ENCODE data around the gene CDK11A. TPM values are rescaled to one million over a fixed set of nuclear protein-coding genes. Genes with fewer than 3 reads are reported as not detected.
"Not testable (repeated sequence)": the region's sequence is repeated elsewhere in the genome, so short reads cannot be mapped to it uniquely, and the experiment has no call there.

The CDK11A gene
- total and polyA plus RNA-seq, 4 donors: 6.8 to 41.4 (median 26.2) TPM

DNA sequence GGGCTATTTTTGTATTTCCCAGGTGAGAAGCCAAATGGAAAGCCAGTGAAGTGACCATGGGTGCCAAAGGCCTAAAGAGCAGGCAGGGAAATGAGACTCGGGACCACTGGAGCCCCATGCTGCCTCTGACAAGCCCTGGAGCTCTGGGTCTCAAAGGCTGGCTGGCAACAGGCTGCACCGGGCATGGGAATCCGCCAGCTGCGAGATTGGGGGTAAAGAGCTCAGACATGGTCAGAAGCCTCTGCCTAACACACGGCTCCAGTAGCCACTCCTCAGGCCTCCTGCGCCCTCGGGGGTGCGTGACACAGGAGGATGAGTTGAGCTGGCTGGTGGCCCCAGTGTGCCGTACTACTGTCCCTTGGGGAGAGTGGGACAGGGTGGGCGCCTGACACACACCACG, 59.8 kb downstream of the CDK11A start:
- 0% methylated on average over 1 of the region's 11 CpGs for WGBS (ENCODE audit: insufficient coverage)

DNA sequence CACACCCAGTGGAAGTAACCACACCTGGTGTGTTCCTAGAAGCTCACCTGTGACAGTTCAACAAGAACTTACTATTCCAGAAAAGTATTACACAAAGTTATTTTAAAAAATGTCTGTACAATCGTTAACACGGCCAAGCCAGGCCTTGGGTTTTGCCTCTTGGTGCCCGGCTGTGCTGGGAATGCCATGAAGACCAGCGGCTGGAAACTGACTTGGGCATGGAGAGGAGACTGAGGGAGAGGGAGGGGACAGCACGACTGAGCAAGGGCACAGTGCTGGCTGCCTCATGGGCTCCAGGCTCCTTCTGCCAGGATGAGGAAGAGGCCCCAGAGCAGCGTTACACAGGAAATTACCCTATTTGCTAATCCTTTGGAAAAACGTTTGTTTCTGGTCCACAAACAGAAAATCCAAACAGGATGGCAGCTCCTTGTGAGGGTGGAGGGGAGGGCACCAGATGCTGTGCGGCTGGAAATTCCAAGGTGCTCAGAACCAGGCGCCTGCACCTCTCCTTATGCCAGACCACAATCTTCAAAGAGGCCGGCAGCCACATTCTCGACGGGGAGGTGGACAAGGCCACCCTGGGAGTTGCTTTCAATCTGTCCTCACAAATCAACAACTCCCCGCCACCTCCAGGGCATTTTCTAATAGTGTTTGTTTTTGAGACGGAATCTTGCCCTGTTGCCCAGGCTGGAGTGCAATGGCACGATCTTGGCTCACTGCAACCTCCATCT, 61.2 kb downstream of the CDK11A start:
- not testable (repeated sequence) for DNase-seq (ENCODE audit: low read depth in 4 of 6, low spot score in 6 of 6); H3K27ac ChIP-seq (ENCODE audit: low read depth, low read length)
- WGBS (ENCODE audit: insufficient coverage): 90% methylated on average over 5 of the region's 15 CpGs

More for the DNA sequence above, 59.8 kb downstream of the CDK11A start:
- H3K4me1 ChIP-seq (ENCODE audit: control insufficient read depth, insufficient read depth, low read length); H3K4me3 ChIP-seq (ENCODE audit: low read depth, low read length); DNase-seq (ENCODE audit: low read depth in 4 of 6, low spot score in 6 of 6); H3K27ac ChIP-seq (ENCODE audit: low read depth, low read length); H3K27me3 ChIP-seq (ENCODE audit: control insufficient read depth, insufficient read depth, low read length); H3K9me3 ChIP-seq (ENCODE audit: control insufficient read depth, insufficient read depth, low read length): not testable (repeated sequence)
- H3K36me3 ChIP-seq (ENCODE audit: control insufficient read depth, insufficient read depth, low read length): peaks cover 43% of the 10 kb centered on the region

DNA sequence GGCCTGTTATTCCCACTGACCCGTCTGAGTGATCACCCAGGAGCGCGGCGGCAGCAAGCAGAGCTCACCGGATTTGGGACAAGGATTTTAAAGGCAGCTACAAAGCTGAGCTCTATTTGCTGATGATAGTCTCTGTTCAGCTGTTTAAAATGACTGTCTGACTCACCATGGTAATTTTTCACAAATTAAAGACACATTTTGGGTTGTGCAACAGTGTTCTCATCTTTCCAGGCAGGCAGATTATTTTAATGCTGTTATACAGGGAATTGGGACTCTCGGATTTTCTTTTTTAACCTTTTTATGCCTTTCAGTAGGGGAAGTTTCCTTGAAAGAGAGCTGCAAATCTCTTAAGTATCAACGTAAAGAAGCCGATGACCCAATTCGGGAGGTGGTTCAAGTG, 61.8 kb downstream of the CDK11A start:
- peaks cover 33% of the 10 kb centered on the region for H3K36me3 ChIP-seq (ENCODE audit: control insufficient read depth, insufficient read depth, low read length)
- H3K27ac ChIP-seq (ENCODE audit: low read depth, low read length); H3K9me3 ChIP-seq (ENCODE audit: control insufficient read depth, insufficient read depth, low read length); H3K27me3 ChIP-seq (ENCODE audit: control insufficient read depth, insufficient read depth, low read length); H3K4me1 ChIP-seq (ENCODE audit: control insufficient read depth, insufficient read depth, low read length); H3K4me3 ChIP-seq (ENCODE audit: low read depth, low read length); DNase-seq (ENCODE audit: low read depth in 4 of 6, low spot score in 6 of 6): not testable (repeated sequence)
- 83% methylated on average over 1 of the region's 9 CpGs for WGBS (ENCODE audit: insufficient coverage)

More for the DNA sequence above, 61.2 kb downstream of the CDK11A start:
- H3K4me1 ChIP-seq (ENCODE audit: control insufficient read depth, insufficient read depth, low read length); H3K4me3 ChIP-seq (ENCODE audit: low read depth, low read length); H3K9me3 ChIP-seq (ENCODE audit: control insufficient read depth, insufficient read depth, low read length); H3K27me3 ChIP-seq (ENCODE audit: control insufficient read depth, insufficient read depth, low read length): not testable (repeated sequence)
- peaks cover 33% of the 10 kb centered on the region for H3K36me3 ChIP-seq (ENCODE audit: control insufficient read depth, insufficient read depth, low read length)

DNA sequence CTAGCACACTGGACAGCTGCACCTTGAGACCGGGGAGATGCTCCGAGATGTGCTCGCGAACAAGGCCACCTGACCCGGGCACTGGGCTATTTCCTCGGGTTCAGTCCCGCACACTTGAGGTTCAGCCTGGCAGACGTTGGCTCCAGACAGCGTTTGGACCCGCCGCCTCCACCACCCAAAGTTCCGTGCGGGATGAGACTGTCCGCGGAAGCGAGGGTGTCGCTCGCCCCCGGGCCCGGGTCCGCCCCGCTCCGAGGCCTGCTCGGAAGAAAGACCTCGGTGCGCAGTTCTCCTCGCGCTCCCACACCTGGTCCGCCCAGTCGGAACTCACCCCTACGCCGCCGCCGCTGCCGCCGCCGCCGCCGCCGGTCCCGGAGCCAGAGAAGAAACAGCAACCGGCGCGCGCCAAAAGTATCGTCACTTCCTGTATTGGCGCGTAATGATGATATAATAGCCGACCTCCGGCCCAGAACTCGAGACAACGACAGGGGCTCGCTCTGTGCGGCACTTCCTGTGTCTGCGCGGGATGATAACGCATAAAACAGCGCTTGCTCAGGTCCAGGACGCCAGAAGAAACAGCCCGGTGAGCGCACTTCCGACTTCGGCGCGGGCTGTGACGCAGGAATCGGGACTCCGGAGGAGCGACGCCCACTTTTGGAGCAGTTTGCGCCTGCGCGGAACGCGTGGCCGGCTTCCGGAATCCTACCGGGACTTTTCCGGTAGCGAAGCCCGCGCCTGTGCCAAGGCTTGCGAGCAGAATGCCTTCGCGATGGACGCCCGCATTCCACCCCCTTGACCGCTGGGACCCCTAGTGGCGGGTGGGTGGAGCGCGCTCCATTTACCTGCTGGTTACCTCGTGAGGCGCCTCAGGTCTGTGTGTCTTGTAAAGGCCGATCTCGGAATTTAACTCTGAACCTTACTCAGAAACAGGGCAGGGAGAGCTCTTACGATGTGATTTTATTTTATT, 65.3 kb downstream of the CDK11A start, which contains the start of gene CDK11B:
Gene CDK11B, minus strand, starts transcription at position 422 of the 967 bp plus-strand sequence. CDS start 1,519 bp downstream, outside the sequence.
- peak; percentile 89 to 99 (median 94) for DNase-seq (ENCODE audit: low read depth in 4 of 6, low spot score in 6 of 6)
- WGBS (ENCODE audit: insufficient coverage): under 1% methylated on average over 51 of the region's 96 CpGs

More for the DNA sequence above, 65.3 kb downstream of the CDK11A start, which contains the start of gene CDK11B:
- peak within 1 kb of the TSS; percentile 57 for H3K4me3 ChIP-seq (ENCODE audit: low read depth, low read length)
- not testable (repeated sequence) for H3K9me3 ChIP-seq (ENCODE audit: control insufficient read depth, insufficient read depth, low read length); H3K4me1 ChIP-seq (ENCODE audit: control insufficient read depth, insufficient read depth, low read length); H3K27me3 ChIP-seq (ENCODE audit: control insufficient read depth, insufficient read depth, low read length)
- peaks cover 30% of the 10 kb centered on the region for H3K36me3 ChIP-seq (ENCODE audit: control insufficient read depth, insufficient read depth, low read length)
- H3K27ac ChIP-seq (ENCODE audit: low read depth, low read length): peak within 1 kb of the TSS; percentile 91

Other genes starting within 250 kb of the CDK11A start
- 10 to 100 TPM in 1 of 2 donors, 1 to 10 TPM in 1; 9.0 to 22.0 TPM for gene ATAD3A, start 212.2 kb downstream of the CDK11A start, total RNA-seq
- gene ATAD3A, start 212.2 kb downstream of the CDK11A start, polyA plus RNA-seq (ENCODE audit: insufficient read length in 2 of 2): 10 to 100 TPM; 33.0 to 45.7 TPM
- 10 to 100 TPM; 10.2 to 12.3 TPM for gene TMEM240, start 183.7 kb downstream of the CDK11A start, total RNA-seq
- 10 to 100 TPM; 43.5 to 47.7 TPM for gene TMEM240, start 183.7 kb downstream of the CDK11A start, polyA plus RNA-seq (ENCODE audit: insufficient read length in 2 of 2)
- 10 to 100 TPM; 42.1 to 54.3 TPM for gene SSU72, start 149.5 kb downstream of the CDK11A start, total RNA-seq
- gene SSU72, start 149.5 kb downstream of the CDK11A start, polyA plus RNA-seq (ENCODE audit: insufficient read length in 2 of 2): 100 to 1,000 TPM; 112 to 121 TPM
- gene FNDC10, start 124.2 kb downstream of the CDK11A start, total RNA-seq: 1 to 10 TPM; 4.8 to 6.0 TPM
- gene FNDC10, start 124.2 kb downstream of the CDK11A start, polyA plus RNA-seq (ENCODE audit: insufficient read length in 2 of 2): 10 to 100 TPM; 43.6 to 44.0 TPM
- 10 to 100 TPM; 27.0 to 72.2 TPM for gene MIB2, start 108.9 kb downstream of the CDK11A start, total RNA-seq
- gene MIB2, start 108.9 kb downstream of the CDK11A start, polyA plus RNA-seq (ENCODE audit: insufficient read length in 2 of 2): 100 to 1,000 TPM in 1 of 2 donors, 10 to 100 TPM in 1; 83.3 to 100 TPM
- 10 to 100 TPM in 1 of 2 donors, 1 to 10 TPM in 1; 5.9 to 13.2 TPM for gene MMP23B, start 92.2 kb downstream of the CDK11A start, total RNA-seq
- 1 to 10 TPM; 2.6 to 8.5 TPM for gene MMP23B, start 92.2 kb downstream of the CDK11A start, polyA plus RNA-seq (ENCODE audit: insufficient read length in 2 of 2)
- 10 to 100 TPM in 1 of 2 donors, 1 to 10 TPM in 1; 7.0 to 14.8 TPM for gene CDK11B, start 65.4 kb downstream of the CDK11A start, total RNA-seq
- 10 to 100 TPM; 44.4 to 44.5 TPM for gene CDK11B, start 65.4 kb downstream of the CDK11A start, polyA plus RNA-seq (ENCODE audit: insufficient read length in 2 of 2)
- 10 to 100 TPM; 46.2 to 49.9 TPM for gene SLC35E2B, start 31.6 kb downstream of the CDK11A start, total RNA-seq
- 100 to 1,000 TPM in 1 of 2 donors, 10 to 100 TPM in 1; 91.9 to 123 TPM for gene SLC35E2B, start 31.6 kb downstream of the CDK11A start, polyA plus RNA-seq (ENCODE audit: insufficient read length in 2 of 2)
- 10 to 100 TPM; 29.9 to 40.4 TPM for gene NADK, start 54.1 kb upstream of the CDK11A start, total RNA-seq
- 10 to 100 TPM; 56.2 to 65.1 TPM for gene NADK, start 54.1 kb upstream of the CDK11A start, polyA plus RNA-seq (ENCODE audit: insufficient read length in 2 of 2)
- 100 to 1,000 TPM; 129 to 238 TPM for gene GNB1, start 166.7 kb upstream of the CDK11A start, total RNA-seq
- 100 to 1,000 TPM; 634 to 651 TPM for gene GNB1, start 166.7 kb upstream of the CDK11A start, polyA plus RNA-seq (ENCODE audit: insufficient read length in 2 of 2)
- under 1 TPM; 0.30 to 0.83 TPM for gene CALML6, start 190.9 kb upstream of the CDK11A start, total RNA-seq
- 1 to 10 TPM in 1 of 2 donors, under 1 TPM in 1; 0.95 to 1.5 TPM for gene CALML6, start 190.9 kb upstream of the CDK11A start, polyA plus RNA-seq (ENCODE audit: insufficient read length in 2 of 2)
- 1 to 10 TPM; 1.7 to 2.2 TPM for gene TMEM52, start 194.9 kb upstream of the CDK11A start, total RNA-seq
- 1 to 10 TPM; 8.2 to 9.0 TPM for gene TMEM52, start 194.9 kb upstream of the CDK11A start, polyA plus RNA-seq (ENCODE audit: insufficient read length in 2 of 2)